Mesendoderm (in vitro differentiated cells): Measurements from ENCODE around the gene LNP1.

ENCODE experiments used
- DNase-seq: peaks from one replicate; pipeline ENCODE4 v3.0.0; 2013
- H2AK5ac ChIP-seq: 2 replicates; pipeline ENCODE4 v1.6.1; 2013; ENCODE audit warnings: low read length, inconsistent platforms
- H2BK120ac ChIP-seq: 2 replicates; pipeline ENCODE4 v1.6.1; 2013; ENCODE audit warnings: low read depth, mild to moderate bottlenecking, low read length, moderate library complexity, mixed read lengths
- H2BK15ac ChIP-seq: replicated peaks from 2 replicates; pipeline ENCODE4 v1.6.1; 2013; ENCODE audit warnings: low read depth, mild to moderate bottlenecking, moderate library complexity
- H2BK5ac ChIP-seq: 2 replicates; pipeline ENCODE4 v1.6.1; 2013; ENCODE audit warnings: low read length, inconsistent platforms
- H3K18ac ChIP-seq: 2 replicates; pipeline ENCODE4 v1.6.1; 2013; ENCODE audit warnings: mild to moderate bottlenecking, low read length, mixed read lengths
- H3K23ac ChIP-seq: one replicate; pipeline ENCODE4 v1.6.1; 2013; ENCODE audit warnings: low read length
- H3K27ac ChIP-seq: 2 replicates; pipeline ENCODE4 v1.5.1; 2013; ENCODE audit warnings: low read depth, mild to moderate bottlenecking, inconsistent platforms, low read length, moderate library complexity
- H3K27me3 ChIP-seq: 2 replicates; pipeline ENCODE4 v1.6.1; 2013; ENCODE audit warnings: low read length, control low read depth, mild to moderate bottlenecking, inconsistent platforms; ENCODE audit not compliant: insufficient read depth, poor library complexity
- H3K36me3 ChIP-seq: 2 replicates; pipeline ENCODE4 v1.6.1; 2013; ENCODE audit warnings: low read length, inconsistent platforms; ENCODE audit not compliant: control insufficient read depth, insufficient read depth
- H3K4ac ChIP-seq: one replicate; pipeline ENCODE4 v1.6.1; 2013; ENCODE audit warnings: low read depth, mild to moderate bottlenecking, low read length, moderate library complexity
- H3K4me1 ChIP-seq: 2 replicates; pipeline ENCODE4 v1.6.1; 2013; ENCODE audit warnings: low read depth, low read length, inconsistent platforms; ENCODE audit not compliant: control insufficient read depth
- H3K4me2 ChIP-seq: 2 replicates; pipeline ENCODE4 v1.6.1; 2013; ENCODE audit warnings: low read length
- H3K4me3 ChIP-seq: 2 replicates; pipeline ENCODE4 v1.5.1; 2013; ENCODE audit warnings: mild to moderate bottlenecking, low read length
- H3K56ac ChIP-seq: one replicate; pipeline ENCODE4 v1.6.1; 2013; ENCODE audit warnings: low read length
- H3K79me1 ChIP-seq: 2 replicates; pipeline ENCODE4 v1.6.1; 2013; ENCODE audit warnings: low read length, inconsistent platforms
- H3K79me2 ChIP-seq: 2 replicates; pipeline ENCODE4 v1.6.1; 2013; ENCODE audit warnings: mild to moderate bottlenecking, low read length; ENCODE audit not compliant: control insufficient read depth, insufficient read depth
- H3K9ac ChIP-seq: 2 replicates; pipeline ENCODE4 v1.6.1; 2013; ENCODE audit warnings: low read length, inconsistent platforms
- H4K5ac ChIP-seq: one replicate; pipeline ENCODE4 v1.6.1; 2013; ENCODE audit warnings: low read length
- H4K8ac ChIP-seq: one replicate; pipeline ENCODE4 v1.6.1; 2013; ENCODE audit warnings: low read depth, mild to moderate bottlenecking, control low read depth, low read length, moderate library complexity
- WGBS: extraction: QIAGEN DNeasy Blood & Tissue Kit; methylation state at CpG from one replicate; pipeline ENCODE4 v1.1.7; 2013; ENCODE audit warnings: low lambda C conversion rate, missing lambda C conversion rate; ENCODE audit not compliant: insufficient coverage; ENCODE audit errors: extremely low coverage; 5-methylcytosine and 5-hydroxymethylcytosine counted together

The LNP1 gene

GRCh38 chr3:100407977-100408532 lies 6.7 kb downstream of the LNP1 start:
- no peaks in the 10 kb centered on the region for H3K4me1 ChIP-seq
- no peak overlapping the region for H4K8ac ChIP-seq
- WGBS, result no CpG with 5 or more reads among the region's 4 CpGs
- H3K27me3 ChIP-seq, result no peaks in the 10 kb centered on the region
- H3K79me1 ChIP-seq, result peaks cover 4% of the 10 kb centered on the region
- H2AK5ac ChIP-seq, result no peak overlapping the region
- no peak overlapping the region for H3K18ac ChIP-seq
- H2BK5ac ChIP-seq, result no peak overlapping the region
- no peak overlapping the region for H4K5ac ChIP-seq
- H3K4me2 ChIP-seq, result no peak overlapping the region
- no peak overlapping the region for H3K4ac ChIP-seq
- H2BK15ac ChIP-seq, result no peak overlapping the region
- H3K23ac ChIP-seq, result no peak overlapping the region
- DNase-seq, result no peak
- H3K9ac ChIP-seq, result no peak overlapping the region
- no peak overlapping the region for H3K4me3 ChIP-seq
- H3K27ac ChIP-seq, result no peak overlapping the region
- H3K56ac ChIP-seq, result peak overlapping the region; percentile 9
- peaks cover 5% of the 10 kb centered on the region for H3K79me2 ChIP-seq
- H3K36me3 ChIP-seq, result no peaks in the 10 kb centered on the region
- no peak overlapping the region for H2BK120ac ChIP-seq

DNA sequence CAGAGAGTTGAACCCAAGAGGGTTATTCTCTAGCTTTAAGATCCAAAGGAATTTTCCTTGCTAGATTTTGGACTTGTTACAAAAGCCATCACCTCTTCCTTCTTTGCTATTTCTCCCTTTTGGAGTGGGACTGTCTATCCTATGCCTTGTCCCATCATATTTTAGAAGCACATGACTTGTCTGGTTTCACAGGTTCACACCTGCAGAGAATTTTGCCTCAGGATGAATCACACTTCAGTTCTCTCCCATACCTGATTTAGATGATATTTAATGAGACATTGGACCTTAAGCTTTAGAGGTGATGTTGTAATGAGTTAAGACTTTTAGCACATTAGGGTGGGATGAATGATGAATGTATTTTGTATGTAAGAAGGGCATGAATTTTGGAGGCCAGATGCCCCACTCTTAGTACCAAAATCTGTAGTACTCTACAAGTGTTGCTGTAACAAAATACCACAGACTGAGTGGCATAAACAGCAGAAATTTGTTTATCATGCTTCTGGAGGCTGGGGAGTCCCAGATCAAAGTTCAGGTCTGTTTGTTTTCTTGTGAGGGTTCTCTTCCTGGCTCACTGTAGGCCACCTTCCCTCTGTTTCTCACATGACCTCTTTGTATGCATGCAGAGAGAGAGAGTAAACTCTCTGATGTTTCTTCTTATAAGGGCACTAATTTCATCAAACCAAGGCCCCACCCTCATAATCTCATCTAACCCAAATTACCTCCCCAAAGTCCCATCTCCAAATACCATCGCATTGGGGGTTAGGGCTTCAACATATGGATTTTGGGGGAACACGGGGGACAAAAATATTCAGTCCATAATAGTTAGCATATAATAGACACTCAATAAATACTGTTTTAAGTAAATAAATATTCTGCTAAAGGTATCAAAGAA lies 10.0 kb downstream of the LNP1 start:
- H4K5ac ChIP-seq, result no peak overlapping the region
- no peak overlapping the region for H3K4me2 ChIP-seq
- no peak overlapping the region for H3K9ac ChIP-seq
- no peaks in the 10 kb centered on the region for H3K4me1 ChIP-seq
- WGBS, result no CpG with 5 or more reads among the region's 2 CpGs
- no peak overlapping the region for H2BK120ac ChIP-seq
- H3K27ac ChIP-seq, result no peak overlapping the region
- H3K4me3 ChIP-seq, result no peak overlapping the region
- no peak overlapping the region for H2BK15ac ChIP-seq
- no peak overlapping the region for H2AK5ac ChIP-seq
- no peaks in the 10 kb centered on the region for H3K27me3 ChIP-seq
- H3K36me3 ChIP-seq, result no peaks in the 10 kb centered on the region
- H4K8ac ChIP-seq, result no peak overlapping the region
- H3K4ac ChIP-seq, result no peak overlapping the region
- H3K56ac ChIP-seq, result no peak overlapping the region
- H3K79me2 ChIP-seq, result peaks cover 3% of the 10 kb centered on the region
- no peak overlapping the region for H2BK5ac ChIP-seq
- H3K79me1 ChIP-seq, result peaks cover 4% of the 10 kb centered on the region
- no peak overlapping the region for H3K23ac ChIP-seq
- no peak overlapping the region for H3K18ac ChIP-seq
- DNase-seq, result no peak

- Histone ChIP-seq H4K5ac (no peak overlapping the region), H3K4ac (no peak overlapping the region), H3K4me1 (no peaks in the 10 kb centered on the region), H2BK5ac (no peak overlapping the region), H3K79me1 (peaks cover 3% of the 10 kb centered on the region), H2BK120ac (no peak overlapping the region), H3K4me3 (no peak overlapping the region), H3K4me2 (no peak overlapping the region), H3K27me3 (no peaks in the 10 kb centered on the region), H3K27ac (no peak overlapping the region), H3K9ac (no peak overlapping the region), H3K36me3 (no peaks in the 10 kb centered on the region), H3K23ac (no peak overlapping the region), H3K56ac (no peak overlapping the region), H3K18ac (no peak overlapping the region), H2AK5ac (no peak overlapping the region), H3K79me2 (peaks cover 1% of the 10 kb centered on the region), H4K8ac (no peak overlapping the region), H2BK15ac (no peak overlapping the region)
- DNase-seq, result no peak
- no CpG with 5 or more reads among the region's 4 CpGs for WGBS
These were observed 11.7 kb downstream of the LNP1 start for GRCh38 chr3:100412912-100413590.

DNA sequence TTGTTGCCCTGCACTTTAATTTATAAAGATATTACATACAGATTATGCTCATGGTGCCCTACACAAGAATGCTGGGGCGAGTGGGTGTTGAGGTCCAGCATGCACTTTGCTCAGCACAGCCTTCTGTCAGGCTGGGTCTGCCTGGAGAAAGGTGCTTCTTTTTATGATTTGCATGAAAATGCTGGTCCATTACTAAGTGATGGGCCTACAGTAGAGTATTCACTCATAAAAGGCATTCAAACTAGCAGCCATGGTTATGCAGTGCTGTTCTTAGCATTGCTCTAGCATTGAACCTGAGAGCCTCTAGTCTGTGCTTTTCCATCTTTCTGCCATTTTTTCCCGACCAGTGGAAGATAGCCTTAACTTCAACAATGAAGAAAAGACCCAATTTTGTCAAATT lies 12.3 kb downstream of the LNP1 start:
- H4K8ac ChIP-seq, result no peak overlapping the region
- no peak overlapping the region for H3K4me3 ChIP-seq
- H4K5ac ChIP-seq, result no peak overlapping the region
- H2BK120ac ChIP-seq, result no peak overlapping the region
- no peak for DNase-seq
- H2AK5ac ChIP-seq, result no peak overlapping the region
- no peaks in the 10 kb centered on the region for H3K36me3 ChIP-seq
- no peaks in the 10 kb centered on the region for H3K79me2 ChIP-seq
- H3K23ac ChIP-seq, result no peak overlapping the region
- H3K18ac ChIP-seq, result no peak overlapping the region
- no peak overlapping the region for H2BK5ac ChIP-seq
- H3K9ac ChIP-seq, result no peak overlapping the region
- H3K4me2 ChIP-seq, result no peak overlapping the region
- no peak overlapping the region for H2BK15ac ChIP-seq
- no peaks in the 10 kb centered on the region for H3K4me1 ChIP-seq
- H3K79me1 ChIP-seq, result peaks cover 2% of the 10 kb centered on the region
- WGBS, result no CpG with 5 or more reads among the region's 2 CpGs
- no peak overlapping the region for H3K56ac ChIP-seq
- no peak overlapping the region for H3K4ac ChIP-seq
- H3K27ac ChIP-seq, result no peak overlapping the region
- H3K27me3 ChIP-seq, result no peaks in the 10 kb centered on the region

DNA sequence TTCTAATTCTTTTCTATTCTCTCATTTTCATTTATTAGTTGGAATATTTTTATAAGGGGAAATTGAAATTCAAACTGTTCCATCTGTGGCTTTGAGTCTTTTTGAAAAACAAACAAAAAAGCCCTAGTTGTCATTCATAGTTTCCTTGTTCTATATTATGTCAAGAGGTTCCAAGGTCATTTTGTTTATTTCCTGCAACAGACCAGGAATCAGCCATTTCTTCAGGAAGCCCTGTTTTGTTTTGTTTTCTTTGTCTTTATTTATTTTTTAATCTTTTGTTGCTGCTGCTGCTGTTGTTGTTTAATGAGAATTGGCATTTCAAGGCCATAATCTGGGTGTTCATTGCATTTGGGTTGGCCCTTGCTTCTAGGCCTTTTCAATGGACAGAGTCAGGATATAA lies 14.8 kb downstream of the LNP1 start:
- Histone ChIP-seq H4K5ac (no peak overlapping the region), H3K79me1 (no peaks in the 10 kb centered on the region), H4K8ac (no peak overlapping the region), H2AK5ac (no peak overlapping the region), H2BK15ac (no peak overlapping the region), H3K4me3 (no peak overlapping the region), H2BK120ac (no peak overlapping the region), H2BK5ac (no peak overlapping the region), H3K23ac (no peak overlapping the region), H3K27me3 (no peaks in the 10 kb centered on the region), H3K18ac (no peak overlapping the region), H3K56ac (no peak overlapping the region), H3K36me3 (no peaks in the 10 kb centered on the region), H3K4me1 (no peaks in the 10 kb centered on the region), H3K79me2 (no peaks in the 10 kb centered on the region), H3K27ac (no peak overlapping the region), H3K4me2 (no peak overlapping the region), H3K9ac (no peak overlapping the region), H3K4ac (no peak overlapping the region)
- DNase-seq, result no peak
